NCI-H128 (cell line): Measurements from ENCODE around the gene AHRR.
"Not testable (repeated sequence)": the region's sequence is repeated elsewhere in the genome, so short reads cannot be mapped to it uniquely, and the experiment has no call there.

Experiments used
- DNase-seq: peaks from one replicate; lab custom pipeline; 2025; ENCODE audit not compliant: unreplicated experiment; lab: John Stamatoyannopoulos, UW

Gene AHRR

DNA sequence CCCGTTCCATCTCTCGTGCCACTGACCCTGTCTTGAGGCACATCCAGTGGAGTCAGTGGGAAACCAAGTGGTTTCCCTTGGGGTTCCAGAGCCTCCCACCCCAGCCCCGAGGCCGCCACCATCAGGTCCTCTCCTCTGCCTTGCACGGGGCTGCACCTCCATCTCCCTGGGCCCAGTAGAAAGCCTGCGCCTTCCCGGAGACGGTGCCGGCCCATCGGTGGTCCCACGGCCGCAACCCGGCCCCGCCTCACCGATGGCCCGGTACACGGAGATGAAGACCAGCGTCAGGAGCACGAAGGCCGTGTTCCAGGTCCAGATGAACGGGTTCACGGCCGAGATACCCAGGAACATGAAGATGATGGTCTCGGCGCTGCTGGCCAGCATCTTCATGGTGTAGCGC is 161.5 kb downstream of the AHRR start:
- no peak for DNase-seq

DNA sequence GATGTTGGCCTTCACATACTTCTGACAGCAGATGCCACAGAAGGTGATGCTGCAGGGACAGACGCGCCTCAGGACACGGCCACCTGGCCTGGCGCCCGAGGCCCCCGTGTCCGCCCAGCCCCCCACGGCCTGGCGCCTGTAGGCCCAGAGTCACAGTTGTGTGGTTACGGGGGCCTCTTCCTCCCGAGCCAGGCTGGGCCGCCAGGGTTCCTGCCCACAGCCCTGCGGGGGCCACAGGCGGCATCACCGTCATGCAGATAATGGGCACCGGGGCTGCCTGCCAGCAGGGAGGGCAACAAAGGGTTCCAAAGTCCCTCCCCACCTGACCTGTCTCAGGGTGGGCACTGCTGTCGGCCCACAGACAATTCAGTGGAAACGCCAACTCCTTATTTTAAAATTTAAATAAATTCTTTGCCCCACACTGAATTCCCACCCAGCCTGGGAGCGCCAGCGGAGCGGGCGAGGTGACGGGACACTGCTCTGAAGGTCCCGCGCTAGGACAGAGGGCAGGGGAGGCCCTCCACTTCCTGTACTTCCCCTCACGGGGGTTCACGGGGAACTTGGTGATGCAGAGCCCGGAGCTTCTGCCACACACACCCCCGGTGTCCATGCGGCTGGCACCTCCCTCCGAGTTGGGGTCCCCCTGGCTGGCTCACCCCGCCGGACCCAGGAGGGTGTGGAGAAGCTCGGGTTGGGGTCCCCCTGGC is 162.1 kb downstream of the AHRR start:
- DNase-seq = no peak

DNA sequence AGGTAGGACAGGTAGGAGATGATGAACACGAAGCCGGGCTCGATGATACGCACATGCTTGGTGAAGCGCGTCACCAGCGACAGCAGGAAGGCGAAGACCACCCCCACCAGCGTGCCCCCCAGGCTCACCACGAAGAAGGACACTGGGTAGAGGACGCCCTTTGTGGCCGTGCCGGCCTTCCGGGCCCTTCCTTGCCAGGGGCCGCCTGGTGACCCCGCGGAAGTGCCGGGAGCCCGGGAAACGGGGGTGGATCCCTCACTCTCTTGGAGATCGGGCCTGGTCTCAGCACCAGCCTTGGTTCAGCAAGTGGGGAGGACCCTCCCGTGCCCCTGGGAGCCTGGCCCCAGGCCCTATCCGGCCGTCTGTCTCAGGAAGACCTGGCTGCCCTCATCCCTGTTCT is 163.0 kb downstream of the AHRR start:
- DNase-seq = no peak

DNA sequence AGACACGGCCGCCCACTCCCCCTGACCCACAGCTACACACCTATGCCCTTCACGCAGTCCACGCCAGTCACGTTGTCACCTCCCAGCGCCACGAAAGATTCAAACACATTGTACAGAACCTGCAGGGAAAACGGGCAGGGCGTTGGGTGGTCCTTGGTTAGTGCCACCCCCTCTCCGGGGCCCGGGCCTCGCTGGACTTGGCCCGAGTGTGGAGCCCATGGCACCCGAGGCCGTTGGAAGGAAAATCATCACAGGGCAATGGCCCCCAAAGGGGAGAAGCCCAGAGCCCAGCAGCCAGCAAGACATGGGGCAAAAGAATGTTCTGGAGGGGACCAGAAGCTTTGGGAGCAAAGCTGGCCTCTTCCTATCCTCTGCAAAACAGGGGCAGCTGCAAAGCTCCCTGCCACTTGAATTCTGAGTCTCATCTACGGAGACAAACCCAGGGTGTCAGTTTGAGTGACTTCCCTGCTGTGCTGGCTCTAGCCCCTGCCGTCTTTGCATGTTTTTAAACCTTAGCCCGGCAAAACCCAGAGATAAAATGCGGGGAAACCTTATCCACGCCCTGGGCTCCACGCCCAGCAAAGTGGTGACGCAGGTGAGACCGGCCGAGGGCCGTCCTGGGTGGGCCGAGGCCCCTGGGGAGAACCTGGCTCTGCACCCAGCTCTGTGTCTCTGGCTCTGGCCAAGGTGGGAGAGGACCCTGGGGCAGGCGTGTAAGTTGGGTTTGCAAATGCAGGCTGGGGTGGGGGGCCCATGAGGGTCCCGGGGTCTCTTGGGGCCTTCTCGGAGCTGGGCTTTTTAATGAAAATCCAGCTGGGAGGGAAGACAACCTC is 163.8 kb downstream of the AHRR start:
- DNase-seq = no peak

GRCh38 chr5:485946-486491 is 164.5 kb downstream of the AHRR start:
- no peak for DNase-seq

GRCh38 chr5:486597-486996 is 165.1 kb downstream of the AHRR start:
- DNase-seq = not testable (repeated sequence)
